Lower lobe of right lung (tissue), 2 donors: ENCODE results near the gene OR2D2. TPM values are rescaled to one million over a fixed set of nuclear protein-coding genes. Genes with fewer than 3 reads are reported as not detected.
"Not testable (repeated sequence)": the region's sequence is repeated elsewhere in the genome, so short reads cannot be mapped to it uniquely, and the experiment has no call there.

Experiments used
- ATAC-seq, 2 donors: fragments of 200-7000 bp; cut with Tn5 transposase; one replicate each; pipeline ENCODE4 v1.9.1; 2020 to 2022; ENCODE audit warnings: mild to moderate bottlenecking in 2 of 2, moderate library complexity in 2 of 2
- DNase-seq: peaks from one replicate; pipeline ENCODE4 v3.0.0-alpha.2; 2020
- H3K27ac ChIP-seq: fragments of 200-600 bp; one replicate; pipeline ENCODE4 v1.8.0; 2022
- H3K27me3 ChIP-seq: fragments of 200-600 bp; one replicate; pipeline ENCODE4 v1.8.0; 2022; ENCODE audit warnings: low read depth
- H3K36me3 ChIP-seq: fragments of 200-600 bp; one replicate; pipeline ENCODE4 v1.8.0; 2022; ENCODE audit warnings: mild to moderate bottlenecking
- H3K4me1 ChIP-seq: fragments of 200-600 bp; one replicate; pipeline ENCODE4 v1.8.0; 2022
- H3K4me3 ChIP-seq: fragments of 200-600 bp; one replicate; pipeline ENCODE4 v1.8.0; 2022; ENCODE audit warnings: mild to moderate bottlenecking
- H3K9me3 ChIP-seq: fragments of 200-600 bp; one replicate; pipeline ENCODE4 v1.8.0; 2022
- intact Hi-C: fragments of 100-400 bp; cut with DNase I; formaldehyde crosslinking; loops from one replicate; pipeline ENCODE4 v1.11.0; 2022
- total RNA-seq: library from RNA; stranded (reverse); fragmentation: NEBNext Ultra II Directional; extraction: Animal tissue kit (Norgen Biotek cat#: 25700); gene quantifications from one replicate; pipeline ENCODE4 v1.2.1, GENCODE V29; 2021
- TF ChIP-seq, protein P1 (sequence below): fragments of 200-600 bp; IDR thresholded peaks from one replicate; pipeline ENCODE4 v1.8.0; 2022; ENCODE audit warnings: antibody characterized with exemption, mild to moderate bottlenecking
- donor health status: DM: no; HTN: yes; CAD: no; lungs with severe emphysema.

The OR2D2 gene
- total RNA-seq, 1 donor from 2014 or later: not detected

DNA sequence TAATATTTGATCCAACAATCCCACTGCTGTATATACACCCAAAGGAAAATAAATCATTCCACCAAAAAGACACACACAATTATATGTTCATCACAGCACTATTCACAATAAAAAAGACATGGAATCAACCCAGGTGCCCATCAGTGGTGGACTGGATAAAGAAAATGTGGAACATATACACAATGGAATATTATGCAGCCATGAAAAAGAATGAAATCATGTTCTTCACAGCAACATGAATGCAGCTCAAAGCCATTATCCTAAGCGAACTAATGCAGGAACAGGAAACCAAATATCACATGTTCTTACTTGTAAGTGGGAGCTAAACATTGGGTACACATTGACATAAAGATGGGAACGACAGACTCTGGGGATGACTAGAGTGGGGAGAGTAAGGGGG lies 27.4 kb upstream of the OR2D2 start:
- Histone ChIP-seq H3K27ac (no peak overlapping the region), H3K4me3 (no peak overlapping the region), H3K4me1 (no peaks in the 10 kb centered on the region), H3K27me3 (no peaks in the 10 kb centered on the region), H3K36me3 (no peaks in the 10 kb centered on the region), H3K9me3 (no peaks in the 10 kb centered on the region)
- intact Hi-C loops: no loop called here
- TF ChIP-seq, protein P1, sequence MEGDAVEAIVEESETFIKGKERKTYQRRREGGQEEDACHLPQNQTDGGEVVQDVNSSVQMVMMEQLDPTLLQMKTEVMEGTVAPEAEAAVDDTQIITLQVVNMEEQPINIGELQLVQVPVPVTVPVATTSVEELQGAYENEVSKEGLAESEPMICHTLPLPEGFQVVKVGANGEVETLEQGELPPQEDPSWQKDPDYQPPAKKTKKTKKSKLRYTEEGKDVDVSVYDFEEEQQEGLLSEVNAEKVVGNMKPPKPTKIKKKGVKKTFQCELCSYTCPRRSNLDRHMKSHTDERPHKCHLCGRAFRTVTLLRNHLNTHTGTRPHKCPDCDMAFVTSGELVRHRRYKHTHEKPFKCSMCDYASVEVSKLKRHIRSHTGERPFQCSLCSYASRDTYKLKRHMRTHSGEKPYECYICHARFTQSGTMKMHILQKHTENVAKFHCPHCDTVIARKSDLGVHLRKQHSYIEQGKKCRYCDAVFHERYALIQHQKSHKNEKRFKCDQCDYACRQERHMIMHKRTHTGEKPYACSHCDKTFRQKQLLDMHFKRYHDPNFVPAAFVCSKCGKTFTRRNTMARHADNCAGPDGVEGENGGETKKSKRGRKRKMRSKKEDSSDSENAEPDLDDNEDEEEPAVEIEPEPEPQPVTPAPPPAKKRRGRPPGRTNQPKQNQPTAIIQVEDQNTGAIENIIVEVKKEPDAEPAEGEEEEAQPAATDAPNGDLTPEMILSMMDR: no peak
- ATAC-seq: no peak
- no peak for DNase-seq

DNA sequence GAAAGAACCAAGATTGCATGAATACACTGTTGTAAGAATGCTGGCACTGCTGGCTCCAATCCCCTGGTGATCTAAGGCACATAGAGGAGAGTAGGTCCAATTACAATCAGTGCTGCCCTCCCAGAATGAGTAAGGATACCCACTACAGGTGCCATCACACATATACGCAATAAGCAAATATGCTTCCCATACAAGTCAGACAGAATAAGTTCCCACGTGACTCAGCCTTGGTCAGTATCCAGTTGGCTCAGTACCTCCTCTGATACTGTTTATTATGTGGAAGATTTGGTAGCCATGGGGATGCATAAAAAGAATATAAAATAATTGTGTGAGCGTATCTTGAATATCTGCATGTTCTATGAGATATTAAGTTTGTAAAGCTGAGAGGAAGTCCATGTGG lies 19.6 kb upstream of the OR2D2 start:
- ATAC-seq: no peak
- intact Hi-C loops: no loop called here

DNA sequence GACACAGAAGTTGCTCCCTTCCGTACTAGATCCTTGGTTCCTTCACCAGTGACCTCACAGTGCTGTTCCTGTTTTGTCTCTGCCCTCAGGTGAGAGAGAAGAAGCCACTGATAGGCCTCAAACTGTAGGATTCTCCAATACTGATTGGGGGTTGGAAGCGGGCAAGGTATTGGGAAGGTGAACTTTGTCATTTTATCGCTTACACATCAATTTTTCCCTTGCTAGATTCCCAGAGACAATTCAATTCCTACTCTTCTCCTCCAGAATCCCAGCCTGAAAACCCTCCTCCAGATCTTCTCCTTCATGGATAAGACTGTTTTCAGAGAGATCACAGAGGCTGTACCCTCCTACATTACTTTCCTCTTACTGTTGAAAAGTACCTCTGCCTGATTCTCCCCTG lies 19.1 kb upstream of the OR2D2 start:
- Histone ChIP-seq H3K27me3 (no peaks in the 10 kb centered on the region), H3K4me3 (no peak overlapping the region), H3K27ac (no peak overlapping the region), H3K4me1 (no peaks in the 10 kb centered on the region), H3K36me3 (no peaks in the 10 kb centered on the region), H3K9me3 (no peaks in the 10 kb centered on the region)
- ATAC-seq (no peak), DNase-seq (no peak)
- intact Hi-C loops: no loop called here
- TF ChIP-seq, protein P1: no peak

More for the DNA sequence above, 19.6 kb upstream of the OR2D2 start:
- H3K9me3 ChIP-seq: no peaks in the 10 kb centered on the region
- H3K4me1 ChIP-seq: no peaks in the 10 kb centered on the region
- DNase-seq: no peak
- TF ChIP-seq, protein P1: no peak
- no peaks in the 10 kb centered on the region for H3K36me3 ChIP-seq
- no peak overlapping the region for H3K4me3 ChIP-seq
- no peak overlapping the region for H3K27ac ChIP-seq
- H3K27me3 ChIP-seq: no peaks in the 10 kb centered on the region

DNA sequence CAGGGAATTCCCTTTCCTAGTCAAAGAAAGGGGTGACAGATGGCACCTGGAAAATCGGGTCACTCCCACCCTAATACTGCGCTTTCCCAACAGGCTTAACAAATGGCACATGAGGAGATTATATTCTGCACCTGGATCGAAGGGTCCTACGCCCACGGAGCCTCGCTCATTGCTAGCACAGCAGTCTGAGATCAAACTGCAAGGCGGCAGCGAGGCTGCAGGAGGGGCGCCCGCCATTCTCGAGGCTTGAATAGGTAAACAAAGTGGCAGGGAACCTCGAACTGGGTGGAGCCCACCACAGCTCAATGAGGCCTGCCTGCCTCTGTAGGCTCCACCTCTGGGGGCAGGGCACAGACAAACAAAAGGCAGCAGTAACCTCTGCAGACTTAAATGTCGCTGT lies 12.5 kb upstream of the OR2D2 start:
- H3K36me3 ChIP-seq, H3K27ac ChIP-seq, H3K9me3 ChIP-seq, H3K27me3 ChIP-seq, H3K4me1 ChIP-seq, H3K4me3 ChIP-seq, DNase-seq, intact Hi-C loops, ATAC-seq: not testable (repeated sequence)

DNA sequence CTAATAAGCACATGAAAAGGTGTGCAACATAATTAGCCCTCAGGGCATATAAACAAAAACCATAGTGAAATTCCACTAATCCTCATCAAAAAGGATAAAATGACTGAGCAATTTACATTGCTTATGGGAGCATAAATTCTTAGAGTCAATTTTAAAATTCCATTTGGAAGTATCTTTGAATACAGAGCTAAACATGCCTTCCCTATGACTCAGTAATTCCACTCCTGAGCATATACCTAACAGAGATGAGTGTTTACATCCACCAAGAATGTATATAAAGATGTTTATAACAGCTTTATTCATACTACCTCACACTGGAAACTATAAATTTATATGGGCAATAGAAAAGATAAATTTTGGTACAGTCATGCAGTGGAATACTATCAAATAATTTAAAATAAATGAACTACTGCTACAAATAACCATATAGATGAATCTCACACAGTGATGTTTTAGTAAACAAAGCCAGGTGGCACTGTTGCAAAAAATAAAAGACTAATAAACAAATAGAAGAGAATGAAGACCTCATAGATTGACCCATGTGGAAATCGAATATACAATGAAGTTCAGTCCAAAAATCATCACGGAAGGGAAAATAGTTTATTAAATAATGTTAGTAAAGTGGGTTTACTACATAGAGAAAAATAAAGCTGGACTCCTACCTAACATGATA lies 8.2 kb upstream of the OR2D2 start:
- Histone ChIP-seq H3K27ac (no peak overlapping the region), H3K36me3 (no peaks in the 10 kb centered on the region), H3K4me3 (no peak overlapping the region), H3K9me3 (no peaks in the 10 kb centered on the region), H3K4me1 (no peaks in the 10 kb centered on the region), H3K27me3 (no peaks in the 10 kb centered on the region)
- intact Hi-C loops: no loop called here
- no peak for DNase-seq
- TF ChIP-seq, protein P1: no peak
- ATAC-seq: no peak

DNA sequence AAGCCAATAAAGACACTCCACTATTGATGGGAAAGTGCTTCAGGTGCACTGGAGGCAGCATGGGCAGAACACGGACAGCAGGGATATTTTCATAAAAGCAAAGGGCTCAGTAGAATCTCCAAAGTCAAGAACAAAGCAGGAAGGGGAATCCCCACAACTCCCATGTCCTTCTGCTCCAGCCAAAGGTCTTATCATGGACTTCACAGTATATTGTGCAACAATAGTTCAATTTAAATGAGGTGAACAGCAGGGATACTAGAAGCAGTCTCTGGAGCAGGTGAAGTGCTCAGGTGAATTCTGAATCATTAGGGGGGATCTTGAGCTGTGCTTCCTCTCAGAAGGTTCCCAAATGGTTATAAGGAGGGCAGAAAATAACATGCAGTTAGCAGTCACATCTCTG lies 6.6 kb upstream of the OR2D2 start:
- intact Hi-C loops: no loop called here
- Histone ChIP-seq H3K4me3 (no peak overlapping the region), H3K4me1 (no peaks in the 10 kb centered on the region), H3K27me3 (no peaks in the 10 kb centered on the region), H3K27ac (no peak overlapping the region), H3K36me3 (no peaks in the 10 kb centered on the region), H3K9me3 (no peaks in the 10 kb centered on the region)
- TF ChIP-seq, protein P1: no peak
- ATAC-seq (no peak), DNase-seq (no peak)
